Hepatocyte (in vitro differentiated cells): ENCODE measurements around the gene NCOR1.

ENCODE experiments used
- CTCF ChIP-seq: fragments of 200-600 bp; sonication (generic); IDR thresholded peaks from 2 replicates; pipeline ENCODE4 v1.5.1; 2016; ENCODE audit warnings: antibody characterized with exemption, mild to moderate bottlenecking; ENCODE audit not compliant: poor library complexity
- EZH2 ChIP-seq: fragments of 200-600 bp; sonication (generic); IDR thresholded peaks from 2 replicates; pipeline ENCODE4 v1.6.1; 2016; ENCODE audit warnings: antibody characterized with exemption, mild to moderate bottlenecking, borderline replicate concordance

DNA sequence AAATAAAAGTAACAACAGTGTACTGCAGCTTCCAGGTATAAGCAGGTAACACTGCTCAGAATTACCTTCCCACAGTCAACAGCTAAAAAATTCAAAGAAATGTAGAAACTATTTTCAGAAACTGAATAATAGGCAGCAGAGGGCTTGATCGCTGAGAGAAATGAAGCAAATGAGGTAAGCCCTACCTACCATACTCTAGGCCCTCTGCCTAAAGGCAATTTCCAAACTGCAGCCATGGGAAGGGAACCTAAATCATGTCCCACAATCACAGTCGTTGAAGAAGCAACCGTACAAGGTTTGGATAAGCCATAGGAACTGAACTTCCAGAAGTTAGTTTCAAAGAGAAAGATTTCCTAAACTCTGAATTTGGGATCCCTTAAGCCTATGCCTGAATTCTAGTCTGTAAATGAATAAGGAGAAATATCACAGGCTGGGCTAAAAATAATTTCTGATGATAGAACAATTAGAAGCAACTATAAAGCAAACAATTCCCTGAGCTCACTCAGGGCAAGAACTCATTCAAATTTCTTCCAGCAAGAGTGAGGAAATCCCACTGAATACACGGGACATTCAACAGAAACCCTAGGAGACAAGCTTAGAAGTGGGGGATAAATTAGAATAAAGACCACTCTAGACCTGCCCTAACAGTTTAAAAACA lies 24.5 kb downstream of the NCOR1 start:
- TF ChIP-seq CTCF: no peak
- no peak for TF ChIP-seq EZH2
